Amniotic epithelial cell (primary cell): ENCODE measurements around the gene TMPRSS11A.
A peak's percentile ranks its signal among the peaks of the same experiment; 100 is the strongest.

ENCODE experiments used
- DNase-seq: peaks from one replicate; pipeline ENCODE4 v3.0.0-alpha.2; 2010; ENCODE audit warnings: low read depth

TMPRSS11A gene

DNA sequence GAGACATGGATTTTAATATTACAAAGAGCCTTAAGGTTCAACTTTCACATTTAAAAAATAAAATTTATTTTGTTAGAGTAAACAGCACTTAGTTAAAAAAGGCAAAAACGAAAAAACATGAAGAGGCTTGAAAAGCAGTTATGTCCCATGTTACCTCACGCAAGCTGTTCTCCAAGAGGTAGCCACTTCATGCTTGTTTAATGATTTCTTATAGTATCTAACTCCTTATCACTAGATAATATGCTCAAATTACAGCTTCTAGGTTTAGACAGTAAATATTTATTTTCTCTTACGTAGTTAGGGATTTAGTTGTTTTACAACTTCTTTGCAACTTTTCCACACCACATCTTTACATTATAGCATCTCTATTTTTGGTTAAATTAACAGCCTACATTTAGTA lies 51.7 kb downstream of the TMPRSS11A start:
- DNase-seq, result no peak

DNA sequence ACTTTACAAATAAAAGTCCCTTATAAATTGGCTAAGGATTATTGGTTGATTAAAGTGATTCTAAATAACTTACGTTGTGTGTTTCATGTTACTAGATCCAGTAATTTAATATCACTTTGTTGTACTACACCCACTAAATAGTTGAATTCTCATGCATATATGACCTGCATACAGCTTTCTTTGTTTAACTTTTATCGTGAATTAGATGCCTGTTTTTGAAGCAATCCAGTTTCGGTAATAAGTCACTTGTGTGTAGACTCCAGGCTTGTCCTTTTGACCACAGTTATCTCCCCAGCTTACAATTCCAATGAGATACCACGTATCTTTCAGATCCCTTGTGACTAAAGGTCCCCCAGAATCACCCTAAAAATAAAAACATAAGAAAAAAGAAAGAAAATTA lies 52.2 kb downstream of the TMPRSS11A start:
- no peak for DNase-seq

DNA sequence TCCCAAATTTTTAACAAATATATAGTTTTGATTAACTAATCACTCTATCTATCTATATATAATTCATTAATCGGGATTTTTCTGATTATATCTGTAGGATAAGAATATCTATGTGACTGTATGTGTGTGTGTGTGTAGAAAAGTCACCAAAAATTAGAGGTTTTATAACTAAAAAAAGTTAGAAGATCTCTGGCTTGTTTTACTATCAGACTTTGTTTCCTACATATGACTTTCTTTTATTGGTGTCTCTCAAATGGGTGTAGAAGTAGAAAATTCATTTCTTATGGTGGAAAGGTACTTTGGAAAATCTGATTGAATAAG lies 52.7 kb downstream of the TMPRSS11A start:
- DNase-seq, result no peak

DNA sequence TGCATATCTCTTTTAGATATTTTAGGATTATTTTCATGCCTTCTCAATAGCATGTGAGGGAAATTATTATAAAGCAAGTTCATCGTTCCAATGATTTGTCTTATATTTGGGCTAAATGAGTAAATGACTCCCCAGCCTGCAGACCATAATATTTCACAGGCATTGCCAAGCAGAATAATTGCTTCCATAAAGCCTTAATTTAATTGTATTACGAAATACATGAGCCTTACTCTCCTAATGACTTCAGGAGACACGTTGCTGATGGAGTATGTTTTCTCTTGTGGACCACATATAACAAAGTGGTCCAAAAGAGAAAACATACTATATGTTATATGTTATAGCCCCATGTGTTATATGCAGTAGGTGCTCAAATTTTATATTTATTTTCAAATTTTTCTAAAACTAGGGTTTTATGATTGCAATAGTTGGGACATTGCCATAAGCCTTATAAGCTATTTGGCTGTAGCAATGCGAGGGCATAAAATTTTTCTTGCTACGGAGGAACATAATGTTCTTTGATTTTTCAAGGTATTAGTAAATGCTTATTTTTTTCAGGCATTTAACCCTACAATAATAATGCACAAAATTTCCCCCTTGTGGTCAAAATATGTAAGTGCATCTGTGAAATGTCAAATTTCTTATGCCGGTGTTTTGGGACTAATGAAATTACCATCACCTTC lies 53.2 kb downstream of the TMPRSS11A start:
- DNase-seq, result peak; percentile 22

DNA sequence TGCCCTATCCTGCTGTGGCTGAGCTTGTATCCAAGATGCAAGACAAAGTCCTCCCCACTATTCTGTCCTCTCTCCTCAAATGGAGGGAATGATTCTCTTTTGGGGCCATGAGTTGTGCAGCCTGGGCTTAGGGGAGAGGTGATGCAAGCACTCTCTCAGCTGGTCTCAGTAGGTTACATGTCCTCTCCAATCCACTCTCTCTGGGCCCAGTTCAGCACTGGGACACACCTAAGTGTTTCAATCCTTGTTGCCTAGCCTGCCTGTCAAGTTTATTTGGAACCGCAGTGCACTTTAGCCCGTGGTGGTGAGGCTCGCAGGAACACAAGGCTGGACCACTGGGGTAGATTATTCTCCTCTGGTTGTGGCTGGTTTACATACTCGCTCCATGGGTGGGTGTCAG lies 55.6 kb downstream of the TMPRSS11A start:
- no peak for DNase-seq

DNA sequence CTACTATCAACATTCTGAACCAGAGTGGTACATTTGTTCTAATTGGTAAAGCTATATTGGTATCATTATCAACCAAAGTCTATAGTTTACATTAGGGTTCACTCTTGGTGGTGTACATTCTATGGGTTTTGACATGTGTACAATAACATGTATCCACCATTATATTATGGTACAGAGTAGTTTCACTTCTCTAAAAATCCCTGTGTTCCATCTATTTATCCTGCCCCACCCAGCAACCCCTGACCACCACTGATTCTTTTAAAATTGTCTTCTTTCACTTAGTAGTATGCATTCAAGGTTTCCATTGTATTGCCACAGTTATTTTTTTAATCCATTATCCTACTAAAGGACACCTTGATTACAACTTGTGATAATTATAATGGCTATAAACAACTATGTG lies 64.2 kb downstream of the TMPRSS11A start:
- no peak for DNase-seq

DNA sequence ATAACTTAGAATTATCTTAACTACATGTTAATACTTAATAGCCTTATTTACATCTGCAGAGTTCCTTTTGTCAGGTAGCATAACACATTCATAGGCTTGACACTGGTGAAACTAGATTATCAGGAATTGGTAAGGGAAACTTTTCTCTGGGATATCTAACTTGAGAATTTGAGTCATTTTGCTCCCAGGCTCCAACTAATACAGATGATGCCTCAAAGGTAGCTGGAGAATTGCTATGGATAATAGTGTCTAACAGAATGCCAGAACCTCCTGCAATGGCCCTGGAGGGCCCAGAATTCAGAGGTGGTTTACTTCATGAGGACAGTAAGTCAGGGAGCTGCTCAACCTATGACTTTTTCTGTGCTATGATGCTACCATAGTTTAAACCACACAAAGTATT lies 65.6 kb downstream of the TMPRSS11A start:
- no peak for DNase-seq

DNA sequence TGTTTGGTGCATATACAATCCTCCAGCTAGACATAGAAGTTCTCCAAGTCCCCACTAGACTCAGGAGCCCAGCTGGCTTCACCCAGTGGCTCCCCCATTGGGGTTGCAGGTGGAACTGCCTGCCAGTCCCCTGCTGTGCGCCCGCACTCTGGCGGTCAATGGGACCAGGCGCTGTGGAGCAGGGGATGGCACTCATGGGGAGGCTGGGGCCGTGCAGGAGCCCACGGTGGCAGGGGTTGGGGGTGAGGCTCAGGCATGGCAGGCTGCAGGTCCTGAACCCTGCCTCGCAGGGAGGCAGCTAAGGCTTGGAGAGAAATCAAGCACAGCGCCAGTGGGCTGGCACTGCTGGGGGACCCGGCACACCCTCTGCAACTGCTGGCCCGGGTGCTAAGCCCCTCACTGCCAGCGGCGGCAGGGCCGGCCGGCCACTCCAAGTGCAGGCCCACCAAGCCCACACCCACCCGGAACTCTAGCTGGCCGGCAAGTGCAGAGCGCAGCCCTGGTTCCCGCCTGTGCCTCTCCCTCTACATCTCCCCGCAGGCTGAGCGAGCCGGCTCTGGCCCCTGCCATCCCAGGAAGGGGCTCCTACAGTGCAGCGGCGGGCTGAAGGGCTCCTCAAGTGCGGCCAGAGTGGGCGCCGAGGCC lies 66.8 kb downstream of the TMPRSS11A start:
- DNase-seq, result no peak

DNA sequence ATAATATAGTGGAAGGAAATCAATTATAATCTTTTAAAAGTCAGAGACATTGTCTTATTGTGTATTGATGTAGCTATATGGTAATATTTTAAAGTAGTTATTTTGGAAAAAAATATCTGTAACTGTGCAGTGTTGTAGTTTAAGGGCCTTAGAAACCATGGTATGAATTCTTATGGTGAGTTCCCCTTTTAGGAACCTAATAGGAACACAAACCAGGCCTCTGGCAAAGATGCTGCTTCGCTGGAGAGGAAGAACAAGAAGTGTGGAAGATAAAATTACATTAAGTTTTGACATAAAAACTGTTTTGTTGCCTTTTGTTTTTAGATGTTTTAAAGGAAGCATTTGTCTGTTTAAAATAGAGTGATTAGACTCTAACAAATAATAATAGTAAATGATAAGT lies 68.6 kb downstream of the TMPRSS11A start:
- no peak for DNase-seq

DNA sequence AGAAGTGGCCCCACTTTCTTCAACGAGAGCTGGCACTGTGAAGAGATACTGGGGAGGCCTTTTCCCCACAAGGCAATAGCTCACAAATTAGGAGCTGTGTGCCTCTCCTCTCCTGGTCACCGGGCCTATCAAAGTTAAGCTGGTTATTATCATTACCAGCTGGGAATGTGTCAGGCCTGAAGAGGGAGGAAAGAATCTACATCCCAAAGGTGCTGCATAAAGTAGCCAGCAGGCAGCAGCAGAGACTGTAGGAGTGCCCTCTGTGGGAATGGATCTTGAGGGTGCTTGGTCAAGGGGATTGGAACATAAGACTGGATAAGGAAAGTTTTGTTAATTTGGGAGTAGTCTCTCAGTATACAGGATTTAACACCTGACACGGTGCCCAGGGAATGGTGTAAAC lies 70.4 kb downstream of the TMPRSS11A start:
- no peak for DNase-seq

DNA sequence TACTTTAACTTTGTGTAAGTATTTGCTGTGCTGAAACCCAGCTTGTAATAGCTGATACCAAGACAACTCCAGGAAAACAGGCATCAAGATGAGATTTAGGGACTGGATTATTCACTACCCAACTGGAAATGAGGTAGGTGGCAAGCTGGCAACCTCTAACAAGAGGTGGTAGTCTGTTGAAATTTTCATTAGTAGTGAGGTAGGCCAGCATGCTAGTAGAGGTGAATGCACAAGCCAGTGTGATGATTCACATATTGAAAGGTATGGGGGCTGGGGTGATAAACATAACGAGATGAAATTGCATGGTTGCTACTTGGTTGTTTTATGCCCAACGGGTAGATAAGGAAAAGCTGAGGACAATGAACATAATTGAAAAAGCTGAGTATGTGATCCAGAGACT lies 71.0 kb downstream of the TMPRSS11A start:
- no peak for DNase-seq

DNA sequence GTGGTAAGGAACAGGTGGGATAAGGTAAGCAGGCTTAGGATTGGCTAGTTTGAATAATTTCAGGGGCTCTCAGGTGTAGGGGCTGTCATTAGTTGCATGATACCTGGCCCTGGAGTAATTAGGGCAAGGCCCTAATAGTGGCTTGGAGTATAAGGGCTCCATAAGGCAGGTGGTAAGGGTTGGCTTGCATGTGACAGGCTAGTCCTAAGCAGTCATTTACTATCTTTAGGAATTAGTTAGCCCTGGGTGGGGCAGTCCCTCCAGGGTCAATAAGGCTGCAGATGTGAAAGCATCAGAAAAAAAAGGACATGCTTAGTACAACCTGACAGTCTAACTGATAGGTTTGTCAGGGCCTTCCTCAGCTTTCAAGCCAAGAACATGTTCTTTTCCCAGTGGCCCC lies 71.6 kb downstream of the TMPRSS11A start:
- DNase-seq, result no peak

DNA sequence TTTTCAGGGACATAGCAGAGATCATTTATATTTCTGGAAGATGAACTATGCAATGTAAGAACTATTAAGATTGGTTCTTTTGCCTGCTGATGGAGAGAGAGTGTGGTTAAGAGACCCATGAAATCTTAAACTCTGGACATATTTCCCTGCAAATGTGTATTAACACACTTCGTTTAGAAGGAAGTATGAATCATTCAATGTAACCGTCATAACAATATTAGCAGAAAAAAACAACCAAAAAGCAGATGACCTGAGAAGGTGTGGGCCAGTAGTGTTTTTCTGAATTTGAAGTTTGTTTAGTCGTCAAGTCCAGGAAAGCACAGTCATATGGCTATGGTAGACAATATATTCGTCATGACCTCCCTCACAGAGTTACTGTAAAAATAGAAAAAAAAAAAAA lies 77.0 kb downstream of the TMPRSS11A start:
- peak; percentile 36 for DNase-seq

DNA sequence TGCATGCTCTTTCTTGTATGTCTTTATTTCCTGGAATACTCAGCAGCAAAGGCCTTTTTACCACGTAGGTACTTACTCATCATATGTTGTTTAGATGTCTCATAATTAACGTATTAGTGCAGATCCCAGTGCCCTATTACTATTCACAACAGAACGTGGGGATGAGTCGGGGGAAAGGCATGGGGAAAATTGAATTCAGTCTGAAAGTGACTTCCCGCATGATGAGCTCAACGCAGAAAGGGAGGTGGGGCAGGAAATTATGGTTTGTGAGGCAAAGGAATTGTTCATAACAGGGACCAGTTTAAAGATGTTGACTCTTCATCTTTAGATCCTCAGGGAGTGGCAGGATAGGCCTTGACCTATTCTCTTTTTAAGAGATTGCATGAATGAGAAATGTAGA lies 77.5 kb downstream of the TMPRSS11A start:
- DNase-seq, result peak; percentile 91

DNA sequence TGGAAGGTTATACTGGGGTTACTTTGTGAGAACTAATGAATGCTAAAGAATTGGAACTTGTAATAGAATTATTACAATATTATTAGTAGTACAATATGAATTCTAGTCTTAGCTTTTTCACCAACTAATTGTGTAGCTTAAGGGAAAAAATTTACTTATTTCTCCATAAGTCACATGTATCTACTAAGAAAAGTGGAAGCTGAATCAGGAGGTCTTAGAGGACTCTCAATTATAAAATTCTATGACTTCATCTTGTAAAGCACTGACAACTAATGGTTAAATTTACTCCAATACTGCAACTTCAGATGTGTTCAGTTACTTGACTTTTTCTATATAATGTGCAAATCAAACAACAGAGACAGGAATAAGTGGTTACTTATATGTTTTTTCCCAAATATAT lies 78.6 kb downstream of the TMPRSS11A start:
- no peak for DNase-seq

DNA sequence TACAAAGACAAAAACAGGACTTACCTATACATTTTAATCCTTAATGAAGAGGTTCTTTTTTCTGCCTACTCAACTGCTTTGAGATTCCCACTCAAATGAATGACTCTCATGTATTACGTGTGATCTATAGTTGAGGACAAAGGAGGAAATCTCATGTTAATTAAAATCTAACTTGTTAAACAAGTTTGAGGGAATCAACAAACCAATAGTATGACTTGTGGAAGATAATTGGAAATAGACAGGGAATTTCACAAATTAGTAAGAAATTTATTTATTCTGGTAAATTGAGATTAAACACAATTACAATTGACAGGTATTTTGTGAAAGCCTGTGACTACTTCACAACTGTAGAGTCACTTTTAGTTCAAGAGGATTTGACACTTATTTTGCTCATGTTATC lies 79.4 kb downstream of the TMPRSS11A start, which contains the start of gene TMPRSS11D:
Gene TMPRSS11D, minus strand, starts transcription at position 101 of the 400 bp plus-strand sequence. Its CDS starts 69 bp downstream, at position 32.
- DNase-seq, result no peak

DNA sequence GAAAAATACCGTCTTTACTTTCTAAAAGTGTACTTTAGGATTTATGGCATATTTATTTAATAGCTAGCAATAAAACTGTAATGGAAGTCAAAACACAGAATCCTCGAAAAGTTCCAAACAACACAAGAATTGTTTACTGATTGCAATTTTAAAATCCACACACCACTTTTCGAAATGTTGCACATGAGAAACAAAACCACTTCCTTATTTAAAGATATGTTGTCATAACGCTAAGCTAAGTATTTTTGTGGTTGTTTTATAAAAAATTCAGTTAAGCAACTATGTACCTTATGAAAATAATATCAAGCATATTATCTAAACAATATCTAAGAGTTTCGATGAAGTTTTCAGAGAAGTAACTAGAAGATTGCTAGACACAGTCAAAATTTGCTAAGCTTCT lies 79.8 kb downstream of the TMPRSS11A start:
- peak; percentile 7 for DNase-seq

DNA sequence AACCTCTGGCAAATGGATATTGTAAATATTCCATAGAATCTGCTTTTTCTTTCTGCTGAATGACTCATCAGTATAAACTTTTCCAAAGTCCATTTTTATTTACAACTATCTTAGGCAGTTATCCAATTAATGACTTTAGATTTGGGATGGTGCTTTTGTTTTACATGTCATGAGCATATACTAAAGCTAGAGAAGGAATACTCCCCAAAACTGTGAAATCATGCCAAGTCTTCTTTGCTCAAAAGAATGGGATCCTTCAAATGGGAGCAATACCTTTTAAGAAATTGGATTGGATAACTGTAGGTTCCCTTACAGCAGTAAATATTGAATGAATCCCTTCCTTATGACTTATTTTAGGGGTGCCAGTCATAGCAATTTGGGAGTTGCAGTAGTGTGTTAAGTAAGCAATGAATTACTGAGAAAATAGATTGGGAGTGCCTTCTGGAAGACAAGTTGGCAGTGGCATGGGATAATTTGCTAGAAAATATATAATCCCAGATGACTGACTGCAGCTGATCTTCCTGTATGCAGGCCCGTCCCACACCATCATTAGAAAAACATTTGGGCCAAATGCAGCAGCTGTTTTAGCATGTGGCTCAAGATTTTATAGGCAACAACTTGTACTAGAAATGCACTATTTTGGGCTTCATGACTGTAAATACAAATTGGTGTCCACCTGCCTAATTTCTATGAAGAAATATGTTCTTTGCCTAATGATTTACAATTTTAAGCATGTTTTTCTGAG lies 82.3 kb downstream of the TMPRSS11A start:
- DNase-seq, result no peak

DNA sequence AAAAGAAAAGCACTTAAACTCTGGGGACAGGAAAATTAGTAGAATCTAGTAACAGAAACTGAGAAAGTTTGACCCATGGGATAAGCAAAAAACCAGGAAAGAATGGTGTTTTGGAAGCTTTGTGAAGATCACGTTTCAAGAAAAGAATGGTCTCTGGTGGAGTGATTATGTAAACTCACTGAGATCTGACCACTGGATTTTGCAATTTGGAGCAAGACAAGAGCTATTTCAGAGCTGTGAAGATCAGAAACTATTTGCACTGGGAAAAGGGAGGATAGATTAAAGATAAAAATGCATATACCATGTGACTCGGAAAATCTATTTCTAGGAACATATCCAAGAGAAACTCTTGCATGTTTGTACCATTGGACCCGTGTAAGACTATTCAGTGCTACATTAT lies 83.8 kb downstream of the TMPRSS11A start:
- peak; percentile 60 for DNase-seq

DNA sequence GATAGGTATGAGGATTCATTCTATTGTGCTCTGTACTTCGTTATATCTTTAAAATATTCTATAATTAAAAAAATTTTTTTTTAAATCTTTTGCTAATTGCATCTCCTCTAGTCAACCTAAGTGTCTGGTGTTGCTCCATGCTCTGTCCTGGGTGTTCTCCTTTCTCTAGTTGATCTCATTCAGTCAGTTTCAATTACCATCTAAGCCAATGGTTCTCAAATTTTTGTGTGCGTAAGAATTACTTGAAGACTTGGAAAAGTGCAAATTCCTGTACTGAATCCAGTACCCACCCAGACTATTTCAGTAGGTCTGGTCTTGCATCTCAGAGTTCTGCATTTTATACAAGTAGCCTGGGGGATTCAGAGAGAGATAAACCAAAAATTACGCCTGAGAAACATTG lies 86.2 kb downstream of the TMPRSS11A start:
- no peak for DNase-seq

DNA sequence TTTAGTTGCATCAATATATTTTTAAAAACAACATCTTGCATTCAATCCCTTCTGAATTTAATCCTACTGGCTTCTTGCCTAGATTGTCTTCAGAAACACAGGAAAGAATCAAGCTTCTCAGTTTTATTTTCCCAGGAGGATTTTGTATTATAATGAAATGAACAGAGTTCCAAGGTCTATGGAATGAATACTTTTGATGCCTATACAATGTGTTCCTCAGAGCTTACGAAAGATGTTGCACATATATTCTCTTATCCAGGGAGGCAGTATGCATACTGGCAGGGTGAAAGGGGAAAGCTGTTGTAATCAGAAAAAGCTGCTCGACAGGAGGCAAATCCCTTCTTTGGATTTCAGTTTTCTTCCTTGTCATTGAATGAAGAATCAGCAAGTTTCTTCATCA lies 88.3 kb downstream of the TMPRSS11A start:
- DNase-seq, result peak; percentile 7

DNA sequence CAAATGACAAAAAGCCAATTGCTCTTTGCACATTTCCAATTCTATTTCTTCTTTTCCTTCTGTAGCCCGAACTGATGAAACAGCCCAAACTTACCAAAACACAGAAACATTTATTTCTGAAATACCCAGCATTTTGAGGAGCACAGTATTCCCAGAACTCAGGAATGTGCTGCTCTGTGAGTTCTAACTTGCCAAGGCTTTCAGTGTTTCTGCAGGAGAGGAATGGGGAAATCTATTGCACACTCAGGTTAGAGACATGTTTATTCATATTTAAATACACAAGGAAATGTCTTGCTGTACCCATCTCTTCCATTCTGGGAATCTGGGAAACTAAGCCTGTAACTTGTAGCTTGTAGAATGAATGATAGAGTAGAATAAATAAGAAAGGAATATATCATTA lies 90.2 kb downstream of the TMPRSS11A start:
- DNase-seq, result no peak

DNA sequence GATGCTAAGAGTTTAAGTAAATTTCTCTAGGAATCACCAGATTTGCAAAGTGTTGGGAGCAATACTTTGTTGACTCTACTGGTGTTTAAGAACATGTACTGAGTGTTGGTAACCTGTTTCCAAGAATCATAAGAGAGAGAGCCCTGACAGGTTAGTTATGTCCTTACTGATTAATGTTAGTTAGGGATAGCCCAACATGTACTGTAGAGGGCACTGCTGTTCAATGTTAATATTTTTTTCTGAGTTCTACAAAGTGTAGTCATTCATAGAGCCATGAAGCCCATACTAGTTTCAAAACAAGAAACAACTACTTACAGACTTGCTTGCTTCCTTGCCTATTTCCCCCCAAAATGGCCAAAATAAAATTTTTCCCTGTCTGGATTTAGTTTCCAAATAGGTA lies 91.4 kb downstream of the TMPRSS11A start:
- DNase-seq, result peak; percentile 62
